Measurements from ENCODE around the gene FKTN.
"Not testable (repeated sequence)": the region's sequence is repeated elsewhere in the genome, so short reads cannot be mapped to it uniquely, and the experiment has no call there.

Gene FKTN

GRCh38 chr9:105541838-105542237 lies 16.1 kb upstream of the FKTN start:
- TF ChIP-seq CTCF (IDR thresholded peaks at IDR 0.05; ENCODE audit: poor library complexity, severe bottlenecking) = no peak
- no peaks in the 10 kb centered on the region for H3K4me1 ChIP-seq (ENCODE audit: insufficient read depth, poor library complexity, severe bottlenecking)
- ATAC-seq (ENCODE audit: low read depth) = no peak
- H3K27me3 ChIP-seq (ENCODE audit: insufficient read depth, poor library complexity, severe bottlenecking) = no peaks in the 10 kb centered on the region
- H3K36me3 ChIP-seq (ENCODE audit: low read depth) = peaks cover 12% of the 10 kb centered on the region
- H3K4me3 ChIP-seq (ENCODE audit: severe bottlenecking) = no peak overlapping the region
- no peak overlapping the region for H3K27ac ChIP-seq (ENCODE audit: poor library complexity, severe bottlenecking)
- DNase-seq (ENCODE audit: low spot score) = no peak
- H3K9me3 ChIP-seq (ENCODE audit: severe bottlenecking) = no peaks in the 10 kb centered on the region

GRCh38 chr9:105554042-105554441 lies 3.9 kb upstream of the FKTN start:
- DNase-seq (ENCODE audit: low spot score) (no peak), ATAC-seq (ENCODE audit: low read depth) (no peak)
- Histone ChIP-seq H3K27ac (ENCODE audit: poor library complexity, severe bottlenecking) (no peak overlapping the region), H3K9me3 (ENCODE audit: severe bottlenecking) (no peaks in the 10 kb centered on the region), H3K4me3 (ENCODE audit: severe bottlenecking) (no peak overlapping the region), H3K36me3 (ENCODE audit: low read depth) (no peaks in the 10 kb centered on the region), H3K27me3 (ENCODE audit: insufficient read depth, poor library complexity, severe bottlenecking) (no peaks in the 10 kb centered on the region), H3K4me1 (ENCODE audit: insufficient read depth, poor library complexity, severe bottlenecking) (peaks cover 2% of the 10 kb centered on the region)
- no peak for TF ChIP-seq CTCF (IDR thresholded peaks at IDR 0.05; ENCODE audit: poor library complexity, severe bottlenecking)

- ATAC-seq (ENCODE audit: low read depth) (no peak), DNase-seq (ENCODE audit: low spot score) (no peak)
- H3K9me3 ChIP-seq (ENCODE audit: severe bottlenecking) = no peaks in the 10 kb centered on the region
- H3K36me3 ChIP-seq (ENCODE audit: low read depth) = peaks cover 19% of the 10 kb centered on the region
- no peaks in the 10 kb centered on the region for H3K4me1 ChIP-seq (ENCODE audit: insufficient read depth, poor library complexity, severe bottlenecking)
- H3K27me3 ChIP-seq (ENCODE audit: insufficient read depth, poor library complexity, severe bottlenecking) = no peaks in the 10 kb centered on the region
- no peak overlapping the region for H3K27ac ChIP-seq (ENCODE audit: poor library complexity, severe bottlenecking)
- TF ChIP-seq CTCF (IDR thresholded peaks at IDR 0.05; ENCODE audit: poor library complexity, severe bottlenecking) = no peak
- no peak overlapping the region for H3K4me3 ChIP-seq (ENCODE audit: severe bottlenecking)
Measured at GRCh38 chr9:105572455-105572854, 14.5 kb downstream of the FKTN start.

GRCh38 chr9:105579952-105580351 lies 22.0 kb downstream of the FKTN start:
- H3K9me3 ChIP-seq (ENCODE audit: severe bottlenecking); H3K27me3 ChIP-seq (ENCODE audit: insufficient read depth, poor library complexity, severe bottlenecking); H3K27ac ChIP-seq (ENCODE audit: poor library complexity, severe bottlenecking); H3K4me1 ChIP-seq (ENCODE audit: insufficient read depth, poor library complexity, severe bottlenecking); ATAC-seq (ENCODE audit: low read depth); DNase-seq (ENCODE audit: low spot score); H3K4me3 ChIP-seq (ENCODE audit: severe bottlenecking): not testable (repeated sequence)
- H3K36me3 ChIP-seq (ENCODE audit: low read depth) = peaks cover 20% of the 10 kb centered on the region

- H3K9me3 ChIP-seq (ENCODE audit: severe bottlenecking); H3K36me3 ChIP-seq (ENCODE audit: low read depth); DNase-seq (ENCODE audit: low spot score); H3K4me3 ChIP-seq (ENCODE audit: severe bottlenecking); H3K27me3 ChIP-seq (ENCODE audit: insufficient read depth, poor library complexity, severe bottlenecking); H3K4me1 ChIP-seq (ENCODE audit: insufficient read depth, poor library complexity, severe bottlenecking); ATAC-seq (ENCODE audit: low read depth); H3K27ac ChIP-seq (ENCODE audit: poor library complexity, severe bottlenecking): not testable (repeated sequence)
Measured at GRCh38 chr9:105581550-105581949, 23.6 kb downstream of the FKTN start.

- H3K4me1 ChIP-seq (ENCODE audit: insufficient read depth, poor library complexity, severe bottlenecking) = no peaks in the 10 kb centered on the region
- H3K27ac ChIP-seq (ENCODE audit: poor library complexity, severe bottlenecking) = no peak overlapping the region
- ATAC-seq (ENCODE audit: low read depth) (no peak), DNase-seq (ENCODE audit: low spot score) (no peak)
- H3K9me3 ChIP-seq (ENCODE audit: severe bottlenecking) = no peaks in the 10 kb centered on the region
- H3K27me3 ChIP-seq (ENCODE audit: insufficient read depth, poor library complexity, severe bottlenecking) = no peaks in the 10 kb centered on the region
- H3K36me3 ChIP-seq (ENCODE audit: low read depth) = peaks cover 9% of the 10 kb centered on the region
- H3K4me3 ChIP-seq (ENCODE audit: severe bottlenecking) = no peak overlapping the region
- no peak for TF ChIP-seq CTCF (IDR thresholded peaks at IDR 0.05; ENCODE audit: poor library complexity, severe bottlenecking)
Measured at GRCh38 chr9:105593145-105593544, 35.2 kb downstream of the FKTN start.

All from RWPE2 (cell line).